ENCODE results near the gene MEAF6.

GRCh38 chr1:37537378-37537777, 22.8 kb upstream of the MEAF6 start:
- TF ChIP-seq EP300 (IDR thresholded peaks at IDR 0.05) (no peak), POLR2A (IDR thresholded peaks at IDR 0.05) (no peak), POLR2AphosphoS5 (IDR thresholded peaks at IDR 0.05) (no peak)
- TF ChIP-seq, protein P1, sequence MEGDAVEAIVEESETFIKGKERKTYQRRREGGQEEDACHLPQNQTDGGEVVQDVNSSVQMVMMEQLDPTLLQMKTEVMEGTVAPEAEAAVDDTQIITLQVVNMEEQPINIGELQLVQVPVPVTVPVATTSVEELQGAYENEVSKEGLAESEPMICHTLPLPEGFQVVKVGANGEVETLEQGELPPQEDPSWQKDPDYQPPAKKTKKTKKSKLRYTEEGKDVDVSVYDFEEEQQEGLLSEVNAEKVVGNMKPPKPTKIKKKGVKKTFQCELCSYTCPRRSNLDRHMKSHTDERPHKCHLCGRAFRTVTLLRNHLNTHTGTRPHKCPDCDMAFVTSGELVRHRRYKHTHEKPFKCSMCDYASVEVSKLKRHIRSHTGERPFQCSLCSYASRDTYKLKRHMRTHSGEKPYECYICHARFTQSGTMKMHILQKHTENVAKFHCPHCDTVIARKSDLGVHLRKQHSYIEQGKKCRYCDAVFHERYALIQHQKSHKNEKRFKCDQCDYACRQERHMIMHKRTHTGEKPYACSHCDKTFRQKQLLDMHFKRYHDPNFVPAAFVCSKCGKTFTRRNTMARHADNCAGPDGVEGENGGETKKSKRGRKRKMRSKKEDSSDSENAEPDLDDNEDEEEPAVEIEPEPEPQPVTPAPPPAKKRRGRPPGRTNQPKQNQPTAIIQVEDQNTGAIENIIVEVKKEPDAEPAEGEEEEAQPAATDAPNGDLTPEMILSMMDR (IDR thresholded peaks at IDR 0.05): no peak

Data from upper lobe of left lung (tissue), 4 donors.